Fibroblast of gingiva (primary cell): ENCODE data around the gene NTMT2.
"Not testable (repeated sequence)": the region's sequence is repeated elsewhere in the genome, so short reads cannot be mapped to it uniquely, and the experiment has no call there.

Experiments
- DNase-seq: peaks from one replicate; pipeline ENCODE4 v3.0.0-alpha.2; 2011; ENCODE audit warnings: low read depth

NTMT2 gene

GRCh38 chr1:170145770-170146676, at the start of gene NTMT2:
NTMT2 (plus strand) TSS chr1:170145959; CDS start chr1:170146108, 149 bp downstream.
- no peak for DNase-seq

- DNase-seq: no peak
Measured at GRCh38 chr1:170095976-170096748, 49.6 kb upstream of the NTMT2 start.

GRCh38 chr1:170096806-170097340, 48.9 kb upstream of the NTMT2 start:
- DNase-seq: no peak

- no peak for DNase-seq
Measured at GRCh38 chr1:170097449-170097948, 48.3 kb upstream of the NTMT2 start.

- DNase-seq: not testable (repeated sequence)
Measured at GRCh38 chr1:170113140-170113539, 32.6 kb upstream of the NTMT2 start.

- peak; percentile 11 for DNase-seq
Measured at GRCh38 chr1:170114906-170115305, 30.9 kb upstream of the NTMT2 start.

GRCh38 chr1:170122366-170122765, 23.4 kb upstream of the NTMT2 start:
- no peak for DNase-seq

- no peak for DNase-seq
Measured at GRCh38 chr1:170125269-170125668, 20.5 kb upstream of the NTMT2 start.

- peak; percentile 60 for DNase-seq
Measured at GRCh38 chr1:170126696-170127095, 19.1 kb upstream of the NTMT2 start.

GRCh38 chr1:170131450-170131849, 14.3 kb upstream of the NTMT2 start:
- DNase-seq: no peak

- no peak for DNase-seq
Measured at GRCh38 chr1:170131984-170132383, 13.8 kb upstream of the NTMT2 start.

- DNase-seq: peak; percentile 3
Measured at GRCh38 chr1:170133766-170134495, 11.8 kb upstream of the NTMT2 start.

GRCh38 chr1:170134521-170134920, 11.2 kb upstream of the NTMT2 start:
- DNase-seq: no peak

GRCh38 chr1:170140371-170140770, 5.4 kb upstream of the NTMT2 start:
- DNase-seq: no peak

- DNase-seq: no peak
Measured at GRCh38 chr1:170145061-170145460, 698 bp upstream of the NTMT2 start.

GRCh38 chr1:170146720-170147263, 1.0 kb downstream of the NTMT2 start:
- DNase-seq: no peak

GRCh38 chr1:170149241-170149640, 3.5 kb downstream of the NTMT2 start:
- no peak for DNase-seq

- no peak for DNase-seq
Measured at GRCh38 chr1:170150016-170150415, 4.3 kb downstream of the NTMT2 start.

GRCh38 chr1:170150921-170151320, 5.2 kb downstream of the NTMT2 start:
- DNase-seq: no peak

GRCh38 chr1:170153417-170153816, 7.7 kb downstream of the NTMT2 start:
- DNase-seq: no peak

- no peak for DNase-seq
Measured at GRCh38 chr1:170155055-170155454, 9.3 kb downstream of the NTMT2 start.

- DNase-seq: no peak
Measured at GRCh38 chr1:170156594-170156993, 10.8 kb downstream of the NTMT2 start.
